PFSK-1 (cell line): ENCODE results near the gene MTIF2.

ENCODE experiments used
- POLR2AphosphoS5 ChIP-seq: IDR thresholded peaks from 2 replicates; pipeline ENCODE4 v1.6.1; 2012; ENCODE audit warnings: low read depth, mild to moderate bottlenecking, control low read depth, low read length, moderate library complexity
- REST ChIP-seq, 2 experiments: IDR thresholded peaks; 2 replicates each; pipeline versions ENCODE4 v1.6.1 to v1.8.0; 2011 to 2012; ENCODE audit warnings: low read depth in 2 of 2, low read length in 2 of 2, control low read depth in 1 of 2, inconsistent platforms in 1 of 2, mild to moderate bottlenecking in 1 of 2, moderate library complexity in 1 of 2; ENCODE audit not compliant: insufficient read depth in 1 of 2
- SIN3A ChIP-seq: IDR thresholded peaks from 2 replicates; pipeline ENCODE4 v1.6.1; 2012; ENCODE audit warnings: mild to moderate bottlenecking, low read length, moderate library complexity, borderline replicate concordance; ENCODE audit not compliant: insufficient read depth
- TAF1 ChIP-seq: IDR thresholded peaks from 2 replicates; pipeline ENCODE4 v1.6.1; 2012; ENCODE audit warnings: low read length, control low read depth, borderline replicate concordance; ENCODE audit not compliant: insufficient read depth

GRCh38 chr2:55277310-55277709, 8.3 kb upstream of the MTIF2 start:
- TF ChIP-seq TAF1: no peak
- TF ChIP-seq REST (IDR thresholded peaks at IDR 0.05; ENCODE audit: insufficient read depth in 1 of 2, low read depth in 2 of 2, low read length in 2 of 2): no peak
- no peak for TF ChIP-seq POLR2AphosphoS5
- no peak for TF ChIP-seq SIN3A
